ENCODE measurements around the gene RHOF.
A peak's percentile ranks its signal among the peaks of the same experiment; 100 is the strongest.

RHOF gene

DNA sequence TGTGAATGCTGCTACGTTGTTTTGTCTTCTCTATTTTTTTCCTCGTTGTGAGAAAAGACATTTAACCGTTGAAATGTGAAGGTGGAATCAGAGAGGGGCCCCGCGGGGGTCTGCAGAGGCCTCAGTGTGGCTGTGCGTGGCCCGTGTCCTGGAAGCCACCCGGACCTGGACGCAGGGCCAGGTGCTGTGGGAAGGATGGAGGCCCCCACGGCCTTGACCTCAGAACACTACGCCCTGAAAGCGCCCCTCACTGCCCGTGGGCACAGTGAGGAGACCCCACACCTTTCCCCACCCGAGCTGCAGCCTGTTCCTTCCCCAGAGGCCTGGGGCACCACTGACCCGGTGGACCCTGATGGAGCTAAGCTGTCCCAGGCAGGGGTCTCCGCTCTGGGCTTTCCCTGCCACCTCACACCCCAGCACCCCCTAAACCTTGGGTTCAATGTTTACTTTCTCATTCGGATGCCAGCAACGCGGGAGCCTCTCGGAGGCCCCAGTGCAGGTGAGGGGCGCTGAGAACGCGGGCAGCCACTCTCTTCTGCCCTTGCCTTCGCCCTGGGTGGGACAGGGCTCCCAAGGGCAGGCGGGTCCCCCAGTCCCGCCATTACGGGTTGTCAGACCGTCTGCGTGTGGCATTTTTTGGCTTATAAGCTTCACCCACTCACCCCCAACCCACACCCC, 37.2 kb upstream of the RHOF start:
- TF ChIP-seq, protein P1, sequence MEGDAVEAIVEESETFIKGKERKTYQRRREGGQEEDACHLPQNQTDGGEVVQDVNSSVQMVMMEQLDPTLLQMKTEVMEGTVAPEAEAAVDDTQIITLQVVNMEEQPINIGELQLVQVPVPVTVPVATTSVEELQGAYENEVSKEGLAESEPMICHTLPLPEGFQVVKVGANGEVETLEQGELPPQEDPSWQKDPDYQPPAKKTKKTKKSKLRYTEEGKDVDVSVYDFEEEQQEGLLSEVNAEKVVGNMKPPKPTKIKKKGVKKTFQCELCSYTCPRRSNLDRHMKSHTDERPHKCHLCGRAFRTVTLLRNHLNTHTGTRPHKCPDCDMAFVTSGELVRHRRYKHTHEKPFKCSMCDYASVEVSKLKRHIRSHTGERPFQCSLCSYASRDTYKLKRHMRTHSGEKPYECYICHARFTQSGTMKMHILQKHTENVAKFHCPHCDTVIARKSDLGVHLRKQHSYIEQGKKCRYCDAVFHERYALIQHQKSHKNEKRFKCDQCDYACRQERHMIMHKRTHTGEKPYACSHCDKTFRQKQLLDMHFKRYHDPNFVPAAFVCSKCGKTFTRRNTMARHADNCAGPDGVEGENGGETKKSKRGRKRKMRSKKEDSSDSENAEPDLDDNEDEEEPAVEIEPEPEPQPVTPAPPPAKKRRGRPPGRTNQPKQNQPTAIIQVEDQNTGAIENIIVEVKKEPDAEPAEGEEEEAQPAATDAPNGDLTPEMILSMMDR (conservative IDR thresholded peaks at IDR 0.05): no peak
- H3K27ac ChIP-seq: no peak overlapping the region

DNA sequence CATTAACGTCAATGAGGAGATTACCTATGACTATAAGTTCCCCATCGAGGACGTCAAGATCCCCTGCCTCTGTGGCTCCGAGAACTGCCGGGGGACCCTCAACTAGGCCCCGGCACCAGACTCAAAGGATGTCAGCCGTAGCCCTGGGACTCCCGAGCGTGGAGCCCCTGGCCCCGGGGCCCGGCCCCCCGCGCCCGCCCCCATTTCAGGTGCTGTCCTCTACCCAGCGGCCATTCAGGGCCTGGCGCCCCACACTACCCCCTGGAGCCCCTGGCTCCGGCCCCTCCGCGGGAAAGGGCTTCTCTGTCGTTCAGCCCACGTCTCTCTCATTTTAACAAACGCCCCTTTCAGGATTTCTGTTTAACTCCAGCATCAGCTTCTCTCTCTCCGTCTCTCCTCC, 36.6 kb upstream of the RHOF start:
- TF ChIP-seq, protein P1 (conservative IDR thresholded peaks at IDR 0.05): no peak
- H3K27ac ChIP-seq: no peak overlapping the region

DNA sequence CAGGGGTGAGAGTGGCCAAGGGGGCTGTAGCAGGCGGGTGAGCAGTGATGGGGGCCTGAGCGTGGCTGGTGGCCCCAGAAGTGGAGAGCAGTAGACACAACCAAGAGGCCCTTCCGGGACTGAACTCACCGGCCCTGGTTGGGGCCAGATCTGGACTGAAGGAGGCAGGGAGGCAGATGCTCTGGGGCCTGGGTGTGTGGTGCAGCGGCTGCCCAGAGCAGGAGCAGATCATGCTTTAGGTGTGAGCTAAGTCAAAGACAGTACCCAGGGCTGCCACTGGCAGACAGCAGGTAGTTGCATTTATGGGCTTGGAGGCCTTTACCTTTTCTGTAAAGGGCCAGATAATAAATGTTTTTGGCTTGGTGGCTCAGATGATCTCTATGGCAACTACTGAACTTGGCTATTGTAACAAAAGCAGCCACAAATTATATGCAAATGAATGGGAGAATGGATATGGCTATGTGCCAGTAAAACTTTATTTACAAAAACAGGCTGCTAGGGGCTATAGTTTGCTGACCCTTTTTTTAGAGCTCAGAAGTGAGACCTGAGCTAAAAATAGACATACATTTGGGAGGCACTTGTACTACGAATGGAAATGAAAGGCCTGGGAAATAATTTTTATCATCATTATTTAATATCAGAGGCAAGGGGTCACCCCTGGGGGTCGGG, 35.9 kb upstream of the RHOF start:
- TF ChIP-seq, protein P1 (conservative IDR thresholded peaks at IDR 0.05): no peak
- peak overlapping the region; percentile 14; the same call in 1 of the 2 replicates for H3K27ac ChIP-seq

DNA sequence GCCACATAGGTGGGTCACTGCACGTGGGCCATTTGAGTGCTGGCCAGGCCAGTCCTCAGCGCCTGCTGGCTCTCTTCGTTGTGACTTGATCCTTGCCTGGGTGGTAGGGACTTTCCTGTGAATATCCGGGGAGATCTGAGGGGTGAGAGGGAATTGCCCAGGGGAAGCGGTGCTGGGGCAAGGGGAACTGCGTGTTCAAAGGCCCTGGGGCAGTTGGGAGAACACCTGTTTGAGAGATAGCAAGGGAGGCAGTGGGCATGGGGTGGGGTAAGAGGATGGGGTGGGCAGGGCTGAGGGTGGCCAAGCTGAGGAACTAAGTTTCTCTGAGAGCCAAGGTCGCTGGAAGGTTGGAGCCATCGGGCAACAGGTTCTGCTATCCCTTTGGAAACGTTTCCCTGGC, 35.3 kb upstream of the RHOF start:
- peak overlapping the region; percentile 14; the same call in 1 of the 2 replicates for H3K27ac ChIP-seq
- TF ChIP-seq, protein P1 (conservative IDR thresholded peaks at IDR 0.05): no peak

DNA sequence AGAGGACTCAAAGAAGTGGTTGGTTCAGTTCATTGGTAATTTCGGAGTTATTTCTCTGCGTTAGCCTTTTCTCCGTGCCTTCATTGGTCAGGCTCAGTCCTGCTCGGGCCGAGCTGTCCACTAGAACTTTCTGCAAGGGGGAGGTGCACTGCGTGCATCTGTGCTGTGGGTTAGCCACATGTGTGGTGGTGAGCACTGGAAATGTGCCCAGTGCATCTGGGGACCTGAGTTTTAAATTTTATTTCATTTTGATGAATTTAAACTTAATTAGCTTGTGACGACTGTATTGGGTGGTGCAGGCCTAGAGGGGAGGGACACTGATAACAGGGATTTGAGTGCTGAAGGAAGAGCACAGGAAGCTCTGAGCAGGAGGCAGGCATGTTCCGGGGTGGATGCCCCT, 34.8 kb upstream of the RHOF start:
- H3K27ac ChIP-seq: no peak overlapping the region
- TF ChIP-seq, protein P1 (conservative IDR thresholded peaks at IDR 0.05): no peak

DNA sequence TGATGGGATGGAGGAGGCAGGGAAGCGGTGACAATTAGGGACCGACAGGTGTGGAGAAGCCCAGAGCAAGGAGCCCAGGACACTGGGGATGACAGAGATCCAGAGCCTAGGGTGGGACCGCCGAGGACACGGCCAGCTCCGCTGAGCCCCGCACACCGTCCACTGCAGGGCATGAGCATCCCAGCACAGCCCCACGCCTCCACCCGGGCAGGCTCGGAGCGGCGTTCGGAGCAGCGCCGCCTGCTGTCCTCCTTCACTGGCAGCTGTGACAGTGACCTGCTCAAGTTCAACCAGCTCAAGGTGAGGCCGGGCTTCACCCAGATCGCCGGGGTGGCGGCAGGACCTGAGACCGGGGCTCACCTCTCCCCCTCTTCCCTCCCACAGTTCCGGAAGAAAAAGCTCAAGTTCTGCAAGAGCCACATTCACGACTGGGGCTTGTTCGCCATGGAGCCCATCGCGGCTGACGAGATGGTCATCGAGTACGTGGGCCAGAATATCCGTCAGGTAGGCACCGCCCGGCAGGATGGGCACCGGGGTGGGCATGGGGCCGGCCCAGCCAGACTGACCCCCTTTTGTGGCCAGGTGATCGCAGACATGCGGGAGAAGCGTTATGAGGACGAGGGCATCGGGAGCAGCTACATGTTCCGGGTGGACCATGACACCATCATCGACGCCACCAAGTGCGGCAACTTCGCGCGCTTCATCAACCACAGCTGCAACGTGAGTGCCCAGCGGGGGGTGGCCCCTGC, 34.0 kb upstream of the RHOF start:
- TF ChIP-seq, protein P1 (conservative IDR thresholded peaks at IDR 0.05): no peak
- H3K27ac ChIP-seq: no peak overlapping the region
